GM12891 (cell line): ENCODE results near the gene GNLY.

Experiments used
- POLR2A ChIP-seq: IDR thresholded peaks from 2 replicates; pipeline ENCODE4 v1.6.1; 2011; ENCODE audit warnings: low read depth, low read length, control low read depth
- POLR2AphosphoS5 ChIP-seq: IDR thresholded peaks from 2 replicates; pipeline ENCODE4 v1.6.1; 2011; ENCODE audit warnings: low read depth, low read length, control low read depth
- TAF1 ChIP-seq: IDR thresholded peaks from 2 replicates; pipeline ENCODE4 v1.6.1; 2011; ENCODE audit warnings: low read depth, low read length, control low read depth

DNA sequence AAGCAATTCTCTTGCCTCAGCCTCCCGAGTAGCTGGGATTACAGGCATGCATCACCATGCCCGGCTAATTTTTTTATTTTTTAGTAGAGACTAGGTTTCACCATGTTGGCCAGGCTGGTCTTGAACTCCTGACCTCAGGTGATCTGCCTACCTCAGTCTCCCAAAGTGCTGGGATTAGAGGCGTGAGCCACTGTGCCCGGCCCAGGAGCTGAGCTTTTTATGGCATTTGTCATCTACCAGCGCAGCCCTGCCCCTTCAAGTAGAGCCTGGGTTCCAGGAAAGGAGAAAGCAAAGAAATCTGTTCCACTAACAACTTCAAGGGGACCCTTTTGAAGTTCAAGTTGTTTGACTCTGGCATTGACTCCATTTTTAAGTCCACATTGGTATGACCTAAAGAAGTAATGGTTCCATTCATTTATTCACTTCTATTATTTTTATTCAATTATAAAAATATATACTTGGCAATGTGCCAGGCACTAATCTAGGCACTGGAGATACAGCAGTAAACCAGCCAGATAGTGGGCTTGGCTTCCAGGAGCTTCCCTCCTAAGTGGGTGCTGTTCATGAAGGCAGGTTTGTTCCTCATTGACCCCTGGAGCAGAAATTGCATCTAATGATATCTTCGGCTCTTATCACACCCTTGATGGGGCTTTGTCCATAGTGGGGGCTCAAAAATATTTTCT lies 18.2 kb upstream of the GNLY start:
- TF ChIP-seq POLR2AphosphoS5 (no peak), POLR2A (no peak), TAF1 (no peak)
